NCI-H2029 treated with DMSO at 0.1 percent for 48 hours (cell line): ENCODE data around the gene ARHGAP40.
"Not testable (repeated sequence)": the region's sequence is repeated elsewhere in the genome, so short reads cannot be mapped to it uniquely, and the experiment has no call there.

Experiments used
- DNase-seq: peaks from one replicate; lab custom pipeline; 2025; lab: John Stamatoyannopoulos, UW

The ARHGAP40 gene

DNA sequence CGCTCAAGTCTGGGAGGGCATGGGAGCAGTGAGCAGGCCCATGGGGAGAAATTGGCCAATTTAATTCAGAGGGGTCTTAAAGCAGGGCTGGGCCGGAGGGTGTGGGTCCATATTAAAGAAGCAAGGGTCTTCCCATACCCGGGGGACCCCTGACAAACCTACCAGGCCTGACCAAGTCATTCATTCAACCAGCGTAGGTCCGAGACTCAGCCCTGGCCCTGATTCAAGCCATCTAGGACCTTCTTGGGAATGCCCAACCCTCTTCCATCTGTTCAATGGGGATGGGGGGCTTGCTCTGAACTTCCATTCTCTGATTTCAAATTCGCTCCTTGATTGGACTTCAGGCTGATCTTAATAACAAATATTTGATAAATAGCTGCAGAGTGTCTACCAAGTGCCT is 13.3 kb upstream of the ARHGAP40 start:
- DNase-seq = no peak

DNA sequence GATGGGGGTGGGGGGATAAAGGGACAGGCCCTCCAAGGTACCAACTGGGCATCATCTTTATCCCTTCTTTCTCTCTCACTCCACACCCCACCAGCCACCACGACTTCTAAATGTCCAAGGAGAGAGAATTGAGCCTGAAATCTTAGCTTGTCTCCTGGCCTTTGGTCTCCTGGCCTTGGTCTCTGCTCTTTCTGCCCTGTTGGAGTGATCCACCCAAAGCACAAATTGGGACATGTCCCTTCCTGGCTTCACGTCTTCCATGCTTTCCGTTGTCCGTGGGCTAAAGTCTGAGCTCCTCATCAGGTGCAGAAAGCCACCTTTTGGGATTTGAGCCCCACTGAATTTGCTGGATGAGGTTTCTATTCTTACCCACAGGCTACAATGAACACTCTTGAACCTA is 12.3 kb upstream of the ARHGAP40 start:
- no peak for DNase-seq

DNA sequence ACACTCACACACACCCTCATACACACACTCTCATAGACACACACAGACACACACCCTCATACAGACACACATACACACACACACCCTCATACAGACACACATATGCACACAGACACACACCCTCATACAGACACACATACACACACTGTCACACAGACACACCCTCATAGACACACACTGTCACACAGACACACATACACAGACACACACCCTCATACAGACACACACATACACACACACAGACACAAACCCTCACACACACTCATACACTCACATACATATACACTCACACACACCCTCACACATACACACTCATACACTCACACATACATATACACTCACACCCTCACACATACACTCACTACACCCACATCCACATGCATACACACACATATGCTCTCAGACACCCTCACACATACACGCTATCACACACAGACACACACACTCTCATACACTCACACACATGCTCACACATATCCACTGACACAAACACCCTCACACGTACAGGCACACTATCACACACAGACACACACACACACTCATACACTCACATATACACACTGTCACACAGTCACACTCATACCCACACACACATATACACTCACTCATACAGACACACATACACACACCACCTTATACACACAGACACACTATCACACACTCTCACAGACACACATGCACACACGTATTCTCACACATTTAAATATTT is 11.5 kb upstream of the ARHGAP40 start:
- no peak for DNase-seq

DNA sequence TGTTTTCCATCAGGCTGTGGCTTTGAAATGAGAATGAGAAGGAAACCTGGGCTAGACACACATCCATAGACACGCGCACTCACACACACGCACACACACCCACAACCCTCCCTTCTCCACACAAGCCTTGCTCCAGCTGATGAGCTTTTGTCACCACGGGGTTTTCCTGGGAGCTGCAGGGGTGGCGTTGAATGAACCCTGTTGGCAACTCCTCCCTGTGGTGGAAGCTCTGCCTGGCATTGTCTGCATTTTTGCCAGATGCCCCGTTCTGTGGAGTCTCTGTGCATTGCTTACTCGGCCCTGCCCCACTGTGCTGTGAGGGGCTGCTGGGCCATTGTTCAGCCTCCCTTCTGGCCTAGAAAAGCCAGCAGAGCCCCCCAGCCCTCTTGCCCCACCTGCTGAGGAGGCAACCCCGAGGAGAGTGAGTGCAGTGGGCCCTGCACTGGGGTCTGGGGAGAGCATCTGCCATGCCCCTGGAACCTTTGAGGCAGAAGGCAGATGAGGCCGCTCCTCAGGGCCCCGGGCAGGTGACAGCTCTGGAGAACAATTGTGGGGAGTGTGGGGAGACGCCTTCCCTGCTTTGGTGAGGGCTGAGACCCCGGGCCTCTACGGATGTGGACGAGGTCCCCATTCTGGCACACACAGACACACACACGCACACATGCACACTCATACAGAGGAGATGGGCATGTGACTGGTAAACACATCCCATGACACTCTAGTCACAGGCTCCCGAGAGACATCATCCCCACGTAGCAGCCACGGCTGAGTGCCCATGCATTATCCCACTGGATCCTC is 10.7 kb upstream of the ARHGAP40 start:
- DNase-seq = no peak

DNA sequence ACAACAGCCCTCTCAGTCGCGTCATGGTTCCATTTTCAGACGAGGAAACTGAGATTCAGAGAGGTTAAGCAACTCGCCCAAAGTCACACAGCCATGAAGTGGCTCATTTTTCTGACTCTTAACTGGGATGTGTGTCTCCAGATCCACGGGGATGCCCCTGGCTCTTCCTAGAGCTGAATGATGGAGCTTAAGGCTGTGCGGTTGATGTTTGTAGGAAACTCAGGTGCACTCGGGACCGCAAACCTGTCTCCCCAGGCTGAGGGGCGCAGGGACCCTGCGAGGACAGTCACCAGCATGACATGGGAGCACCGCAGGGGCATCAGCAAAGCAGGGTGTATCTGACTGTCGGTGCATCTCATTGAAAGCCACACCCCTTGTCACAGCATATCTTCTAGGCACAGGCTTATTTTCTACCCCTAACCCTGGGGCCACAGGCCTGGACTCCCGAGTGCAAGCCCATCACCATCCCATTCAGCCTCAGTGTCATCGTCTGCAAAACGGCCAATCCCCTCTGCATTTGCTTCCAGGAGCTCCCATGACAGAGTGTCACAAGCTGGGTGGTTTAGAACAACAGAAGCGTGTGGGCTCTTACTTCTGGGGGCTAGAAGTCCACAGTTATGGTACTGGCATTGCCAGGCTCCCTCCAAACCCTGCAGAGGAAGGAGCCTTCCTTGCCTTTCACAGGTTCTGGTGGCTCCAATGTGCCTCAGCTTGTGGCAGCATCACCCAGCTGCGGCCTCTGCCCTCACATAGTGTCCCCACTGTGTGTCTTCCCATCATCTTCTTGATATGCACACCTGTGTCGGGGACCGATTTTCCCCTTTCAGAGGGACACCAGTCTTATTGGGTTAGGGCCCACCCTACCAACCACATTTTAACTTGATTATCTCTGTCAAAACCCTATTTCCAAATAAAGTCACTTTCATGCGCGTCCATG is 9.9 kb upstream of the ARHGAP40 start:
- DNase-seq = no peak

DNA sequence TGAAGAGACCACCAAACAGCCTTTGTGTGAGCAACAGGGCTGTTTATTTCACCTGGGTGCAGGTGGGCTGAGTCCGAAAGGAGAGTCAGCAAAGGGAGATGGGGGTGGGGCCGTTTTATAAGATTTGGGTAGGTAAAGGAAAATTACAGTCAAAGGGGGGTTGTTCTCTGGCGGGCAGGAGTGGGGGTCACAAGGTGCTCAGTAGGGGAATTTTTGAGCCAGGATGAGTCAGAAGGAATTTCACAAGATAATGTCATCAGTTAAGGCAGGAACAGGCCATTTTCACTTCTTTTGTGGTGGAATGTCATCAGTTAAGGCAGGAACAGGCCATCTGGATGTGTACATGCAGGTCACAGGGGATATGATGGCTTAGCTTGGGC is 9.2 kb upstream of the ARHGAP40 start:
- not testable (repeated sequence) for DNase-seq

DNA sequence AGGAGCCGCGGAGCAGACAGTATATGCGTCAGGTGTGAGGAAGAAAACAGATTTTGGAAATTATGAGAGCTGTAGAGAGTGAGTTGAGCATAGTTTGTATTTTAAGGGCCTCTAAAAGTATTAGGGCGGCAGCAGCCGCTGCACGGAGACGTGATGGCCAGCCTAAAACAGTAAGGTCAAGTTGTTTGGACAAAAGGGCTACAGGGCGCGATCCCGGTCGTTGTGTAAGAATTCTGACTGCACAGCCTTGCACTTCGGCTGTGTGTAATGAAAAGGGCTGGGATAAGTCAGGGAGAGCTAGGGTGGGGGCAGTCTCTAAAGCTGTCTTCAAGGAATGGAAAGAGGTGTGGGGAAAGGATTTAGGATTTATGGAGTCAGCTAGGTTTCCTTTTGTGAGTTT is 7.3 kb upstream of the ARHGAP40 start:
- not testable (repeated sequence) for DNase-seq

DNA sequence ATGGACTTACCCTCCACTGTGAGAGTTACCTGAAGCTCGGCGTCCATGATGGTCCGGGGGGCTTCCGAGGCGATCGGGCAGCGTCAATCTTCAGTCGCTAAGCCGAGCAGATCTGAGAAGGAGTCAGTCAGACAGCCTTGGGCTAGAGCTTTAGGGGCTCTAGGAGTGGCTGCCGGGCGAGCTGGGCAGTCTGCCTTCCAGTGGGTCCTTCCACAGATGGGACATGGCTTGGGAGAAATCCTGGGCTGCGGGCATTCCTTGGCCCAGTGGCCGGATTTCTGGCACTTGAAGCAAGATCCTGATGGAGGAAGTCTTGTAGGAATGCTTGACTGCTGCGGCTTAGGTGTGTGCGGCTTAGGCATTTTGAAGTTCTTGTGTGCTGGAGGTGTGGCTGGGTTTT is 5.7 kb upstream of the ARHGAP40 start:
- not testable (repeated sequence) for DNase-seq

DNA sequence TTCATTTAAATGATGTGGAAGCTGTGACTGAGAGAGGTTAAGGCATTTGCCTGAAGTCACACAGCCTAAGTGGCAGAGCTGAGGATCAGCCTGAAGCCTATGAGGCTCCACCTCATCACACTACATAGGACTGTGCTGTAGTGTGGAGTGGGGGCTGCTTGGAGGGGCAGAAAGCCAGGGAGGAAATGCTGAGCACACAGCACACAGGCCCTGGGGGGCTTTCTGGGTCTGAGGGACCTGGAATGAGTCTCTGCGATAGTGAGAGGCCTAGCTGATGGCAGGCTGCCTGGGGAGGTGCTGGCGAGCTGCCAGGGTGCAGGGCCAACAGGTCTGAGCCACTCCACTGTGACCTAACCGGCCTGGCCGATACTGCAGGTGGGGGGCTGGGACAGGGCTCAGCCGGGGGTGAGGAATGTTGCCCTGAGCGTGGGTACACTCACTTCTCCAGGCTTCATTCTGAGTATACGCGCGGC is 2.2 kb upstream of the ARHGAP40 start:
- no peak for DNase-seq

DNA sequence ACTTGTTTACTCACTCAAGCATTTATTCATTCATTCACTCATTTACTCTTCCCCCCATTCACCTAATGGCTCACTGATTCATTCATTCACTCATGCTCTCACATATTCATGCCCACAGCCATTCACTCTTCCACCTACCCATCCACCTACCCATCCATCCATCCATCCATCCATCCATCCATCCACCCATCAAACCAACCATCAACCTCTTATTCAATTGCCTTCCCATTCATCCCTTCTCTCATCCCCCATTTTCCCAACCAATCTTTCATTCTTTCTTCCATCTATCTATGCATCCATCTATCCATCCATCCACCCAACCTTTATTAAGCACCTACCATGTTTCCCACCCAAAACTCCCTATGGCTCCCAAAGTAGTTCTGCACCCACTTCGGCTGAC is 1.6 kb upstream of the ARHGAP40 start:
- DNase-seq = no peak

DNA sequence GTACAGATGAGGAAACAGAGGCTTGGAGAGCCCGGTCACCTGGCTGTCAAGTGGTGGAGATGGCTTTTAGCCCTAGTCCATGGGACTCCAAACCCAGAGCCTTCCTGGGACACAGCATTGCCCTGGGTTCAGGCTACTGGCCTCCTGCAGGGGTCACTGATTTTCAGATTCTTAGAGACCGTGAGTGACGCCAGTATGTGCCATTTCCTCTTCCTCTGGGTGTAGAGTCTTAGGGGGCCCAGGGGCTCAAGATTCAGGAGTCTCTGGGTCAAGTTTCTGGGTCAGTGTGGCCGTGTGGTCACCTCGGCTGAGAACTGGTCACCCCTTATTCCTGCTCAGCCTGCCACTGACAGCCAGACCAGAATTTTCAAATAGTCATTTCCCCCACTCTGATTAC is 574 bp downstream of the ARHGAP40 start:
- DNase-seq = no peak

DNA sequence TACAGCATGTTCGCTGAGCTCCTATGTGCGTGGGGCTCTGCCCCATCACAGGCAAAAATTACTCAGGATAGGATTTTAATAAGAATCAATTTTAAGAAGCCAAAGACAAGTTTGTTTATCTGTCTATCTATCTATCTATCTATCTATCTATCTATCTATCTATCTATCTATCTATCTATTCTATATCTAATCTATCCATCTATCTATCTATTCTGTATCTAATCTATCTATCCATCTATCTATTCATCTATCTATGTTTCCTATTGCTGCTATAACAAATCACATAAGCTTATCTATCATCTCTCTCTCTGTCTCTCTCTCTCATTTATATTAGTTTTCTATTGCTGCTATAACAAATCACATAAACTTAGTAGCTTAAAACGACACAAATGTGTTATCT is 1.7 kb downstream of the ARHGAP40 start:
- DNase-seq = no peak

DNA sequence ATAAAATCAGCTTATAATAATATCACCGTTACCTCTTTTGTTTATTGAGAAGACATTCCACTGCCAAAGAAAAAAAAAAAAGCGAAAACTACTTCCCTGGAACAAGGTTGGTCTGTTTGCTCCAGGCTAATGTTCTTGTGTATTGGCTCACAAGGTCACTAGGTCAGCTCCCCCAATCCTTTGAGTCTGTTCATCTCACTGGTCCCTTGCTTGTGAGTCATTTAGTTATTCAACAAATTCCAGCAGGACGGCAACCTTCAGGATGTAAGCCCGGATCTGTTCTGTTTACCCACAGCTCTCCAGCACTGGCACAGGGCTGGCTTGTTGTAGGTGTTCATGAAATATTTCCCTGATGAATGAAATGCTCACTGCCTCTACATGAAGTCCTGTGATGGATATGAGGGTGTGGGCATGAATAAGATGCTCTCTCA is 3.3 kb downstream of the ARHGAP40 start:
- no peak for DNase-seq

DNA sequence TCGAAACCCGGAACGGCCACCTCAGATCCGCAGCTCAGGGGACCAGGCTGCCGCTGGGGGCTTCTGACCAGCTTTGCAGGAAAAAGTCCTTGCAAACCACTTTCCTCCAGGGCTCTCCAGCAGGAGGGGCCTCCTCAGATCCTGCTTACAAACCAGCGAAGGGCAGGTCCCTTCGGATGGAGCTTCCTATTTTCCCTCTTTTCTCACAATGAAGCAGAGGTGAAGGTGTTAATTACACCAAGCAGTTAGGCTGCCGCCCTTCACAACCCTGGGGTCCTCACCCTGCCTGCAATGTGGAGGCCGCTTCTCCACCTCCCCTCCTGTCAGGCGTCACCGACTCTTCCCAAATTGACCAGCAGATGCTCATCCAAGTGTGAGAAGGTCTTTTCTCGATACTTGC is 5.7 kb downstream of the ARHGAP40 start:
- no peak for DNase-seq

DNA sequence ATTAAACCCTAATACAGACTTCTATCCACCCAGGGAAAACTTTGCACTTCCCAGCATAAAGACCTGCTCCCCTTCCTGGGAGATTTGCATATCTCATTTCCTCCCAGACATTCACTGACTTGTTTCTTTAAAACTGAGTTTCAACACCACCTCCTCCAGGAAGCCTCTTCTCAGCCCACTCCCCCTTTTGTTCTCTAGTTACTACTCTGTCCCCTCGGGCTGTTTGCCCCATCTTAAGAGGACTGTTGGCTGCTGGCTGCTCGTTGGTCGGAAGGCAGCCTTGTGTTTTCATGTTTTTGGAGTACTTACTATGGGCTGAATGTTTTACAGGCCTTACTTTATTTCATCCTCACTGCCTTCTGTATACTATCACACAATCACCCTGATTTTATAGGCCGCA is 6.6 kb downstream of the ARHGAP40 start:
- DNase-seq = no peak

DNA sequence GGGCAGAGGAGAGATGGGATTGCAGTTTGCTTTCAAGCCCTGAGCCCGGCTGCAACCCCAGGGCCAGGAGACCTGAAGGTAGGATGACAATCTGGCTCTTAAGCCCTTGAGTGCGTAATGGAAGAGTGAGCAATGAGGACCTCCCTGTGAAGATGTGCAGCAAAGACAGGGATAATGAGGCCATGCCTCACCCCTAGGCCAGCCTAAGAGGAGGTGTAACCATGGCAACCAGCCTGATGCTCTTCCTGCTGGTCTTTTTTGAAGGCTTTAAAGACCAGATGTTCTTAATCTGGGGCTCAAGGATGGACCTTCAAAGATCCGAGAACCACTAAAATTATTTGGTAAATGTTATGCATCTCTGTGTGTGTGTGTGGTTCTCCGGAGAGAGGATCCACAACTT is 8.2 kb downstream of the ARHGAP40 start:
- no peak for DNase-seq

DNA sequence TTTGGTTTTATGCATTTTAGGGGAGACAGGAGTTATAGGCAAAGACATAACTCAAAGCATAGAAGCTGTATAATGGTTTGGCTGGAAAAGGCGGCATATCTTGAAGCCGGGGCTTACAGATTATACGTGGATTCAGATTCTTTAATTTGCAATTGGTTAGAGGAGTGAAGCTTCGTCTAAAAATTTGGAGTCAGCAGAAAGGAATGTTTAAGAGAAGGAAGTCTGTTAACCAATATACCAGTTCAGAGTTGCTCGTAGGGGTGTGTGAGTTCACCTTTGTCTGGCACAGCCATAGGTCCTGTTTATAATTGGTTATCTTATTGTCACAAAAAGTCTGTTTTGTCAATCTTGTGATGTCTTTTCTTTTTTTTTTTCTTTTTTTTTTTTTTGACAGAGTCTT is 8.9 kb downstream of the ARHGAP40 start:
- DNase-seq = no peak

DNA sequence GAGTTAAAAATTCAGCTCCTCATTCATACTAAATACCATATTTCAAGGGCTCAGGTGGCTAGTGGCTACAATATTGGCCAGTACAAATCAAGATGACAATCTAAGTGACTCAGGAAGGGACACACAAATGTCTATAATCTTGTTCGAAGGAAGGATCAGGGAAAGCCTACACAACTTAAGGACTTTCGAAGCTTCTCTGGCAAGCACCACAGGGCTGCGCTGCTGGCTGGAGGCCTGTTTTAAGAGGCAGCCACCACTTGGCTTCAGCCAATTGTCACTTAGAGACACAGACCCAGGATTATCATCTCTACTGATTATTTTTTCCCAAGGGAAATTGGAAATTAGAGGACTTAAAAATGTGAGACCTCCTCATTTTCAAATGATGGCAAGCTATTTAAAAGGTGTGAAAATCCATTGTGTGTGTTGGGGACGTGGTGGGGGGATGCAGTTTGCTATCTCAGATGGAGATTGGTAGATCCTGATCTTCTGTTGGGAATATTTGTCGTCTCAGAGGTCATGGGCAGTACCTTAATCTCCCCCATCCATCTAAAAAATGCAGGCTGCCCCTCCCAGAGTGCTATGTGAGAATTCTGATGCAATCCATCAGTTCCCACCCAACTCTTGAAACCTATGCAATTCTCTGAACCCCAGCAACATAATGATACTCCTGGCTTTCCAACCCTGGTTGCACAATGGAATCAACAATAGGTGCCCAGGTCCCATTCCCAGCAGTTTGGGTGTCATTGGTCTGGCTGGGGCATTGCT is 11.3 kb downstream of the ARHGAP40 start:
- no peak for DNase-seq

DNA sequence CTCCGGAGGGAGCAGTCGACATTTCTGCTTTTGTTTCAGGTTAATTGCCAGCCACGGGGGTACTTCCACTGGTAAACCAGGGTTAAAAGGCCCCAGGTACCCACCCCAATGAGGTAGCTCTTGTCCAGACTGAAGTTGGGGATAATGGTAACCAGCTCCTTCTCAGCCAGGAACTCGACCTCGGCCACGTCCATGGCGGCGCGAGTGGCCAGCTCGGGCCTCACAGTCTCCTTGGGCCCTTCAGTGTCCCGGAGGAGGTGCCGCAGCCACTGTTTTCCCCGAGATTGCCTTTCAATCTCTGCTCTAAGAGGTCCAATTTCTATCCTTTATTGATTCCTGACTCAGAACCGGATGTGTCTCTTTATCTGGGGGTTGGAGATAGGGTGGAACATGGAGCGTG is 13.7 kb downstream of the ARHGAP40 start:
- DNase-seq = no peak

DNA sequence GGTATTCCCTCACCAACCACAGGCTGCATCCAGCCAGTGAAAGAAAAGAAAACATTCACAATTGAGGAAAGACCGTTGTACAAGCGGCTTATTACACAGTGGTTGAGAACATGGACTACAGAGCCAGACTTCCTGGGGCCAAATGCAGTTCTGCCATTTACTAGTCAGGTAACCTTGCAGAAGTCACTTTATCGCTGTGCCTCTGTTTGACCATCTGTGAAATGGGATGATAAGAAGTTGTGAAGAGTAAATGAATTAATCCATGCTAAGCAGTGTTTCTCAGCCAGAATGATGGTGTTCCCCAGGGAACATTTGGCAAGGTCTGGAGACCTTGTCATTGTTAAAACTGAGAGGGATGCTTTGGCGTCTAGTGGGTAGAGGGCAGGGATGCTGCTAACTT is 14.8 kb downstream of the ARHGAP40 start:
- DNase-seq = no peak

DNA sequence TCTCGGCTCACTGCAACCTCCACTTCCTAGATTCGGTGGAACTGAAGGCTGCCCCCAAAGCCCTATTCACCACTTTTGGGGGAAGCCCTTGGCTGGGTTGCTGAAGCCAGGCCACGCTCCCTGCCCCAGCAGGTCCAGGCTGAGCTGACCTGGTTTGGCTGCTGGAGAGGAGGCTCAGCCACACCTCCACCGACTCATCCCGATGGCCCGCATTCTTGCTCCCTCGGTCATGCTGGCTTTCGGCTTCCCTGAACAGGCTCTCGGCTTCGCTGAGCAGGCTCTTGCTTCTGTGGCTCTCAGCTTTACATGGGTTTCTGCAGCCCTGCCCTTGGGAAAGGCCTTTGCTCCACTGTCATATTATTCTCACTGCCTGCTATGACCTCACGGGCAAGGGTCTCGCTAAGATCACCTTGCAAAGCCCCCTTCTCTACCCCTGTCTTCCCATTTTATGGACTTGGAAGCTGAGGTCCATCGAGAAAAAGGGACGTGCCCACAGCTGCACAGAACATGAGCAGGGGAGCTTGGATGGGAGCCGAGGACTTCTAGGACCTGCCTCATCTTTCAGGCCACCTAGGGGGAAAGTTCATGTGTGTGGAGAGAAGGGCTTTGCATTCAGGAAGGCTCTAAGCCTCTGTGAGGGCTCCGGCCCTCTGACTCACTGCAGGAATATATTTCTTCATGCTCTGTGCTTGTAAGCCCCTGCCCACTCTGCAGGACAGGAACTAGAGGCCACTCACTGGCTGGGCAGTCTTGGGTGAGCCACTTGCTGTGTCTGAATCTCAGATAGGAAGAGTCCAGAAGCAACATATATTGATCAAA is 15.6 kb downstream of the ARHGAP40 start:
- DNase-seq = no peak
